Hematopoietic multipotent progenitor cell treated with erythropoietin and hydrocortisone succinate and interleukin-3 and kit ligand, for 4 days (in vitro differentiated cells): ENCODE measurements around the gene FKBP11.
"Not testable (repeated sequence)": the region's sequence is repeated elsewhere in the genome, so short reads cannot be mapped to it uniquely, and the experiment has no call there.

Source experiments
- DNase-seq: peaks from one replicate; pipeline ENCODE4 v3.0.0-alpha.2; 2015

The FKBP11 gene

DNA sequence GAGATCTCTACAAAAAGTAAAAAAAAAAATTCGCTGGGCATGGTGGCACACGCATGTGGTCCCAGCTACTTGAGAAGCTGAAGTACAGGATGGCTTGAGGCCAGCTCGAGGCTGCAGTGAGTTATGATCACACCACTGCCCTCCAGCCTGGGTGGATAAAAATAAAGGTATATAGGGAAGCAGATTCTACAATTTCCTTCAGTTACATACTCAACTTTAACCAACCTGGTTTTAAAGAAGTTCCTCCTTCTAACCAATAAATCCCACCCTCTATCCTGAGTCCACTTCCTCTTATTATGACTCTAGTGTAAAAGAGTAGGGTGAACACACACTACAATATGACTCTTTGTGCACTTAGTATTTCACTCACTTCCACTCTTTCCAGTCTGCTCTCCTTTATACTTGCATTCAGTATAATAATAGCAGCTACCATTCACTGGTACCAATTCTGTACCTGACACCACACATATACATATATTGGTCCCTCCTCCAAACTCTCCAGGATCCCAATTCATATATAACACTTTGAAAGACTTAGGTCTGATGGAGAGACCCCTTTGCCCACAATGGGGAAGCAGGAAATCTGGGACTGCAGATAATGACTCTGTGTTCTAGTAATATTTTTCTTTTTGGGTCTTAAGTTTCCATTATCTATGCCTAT, 29.7 kb upstream of the FKBP11 start:
- peak; percentile 84 for DNase-seq

DNA sequence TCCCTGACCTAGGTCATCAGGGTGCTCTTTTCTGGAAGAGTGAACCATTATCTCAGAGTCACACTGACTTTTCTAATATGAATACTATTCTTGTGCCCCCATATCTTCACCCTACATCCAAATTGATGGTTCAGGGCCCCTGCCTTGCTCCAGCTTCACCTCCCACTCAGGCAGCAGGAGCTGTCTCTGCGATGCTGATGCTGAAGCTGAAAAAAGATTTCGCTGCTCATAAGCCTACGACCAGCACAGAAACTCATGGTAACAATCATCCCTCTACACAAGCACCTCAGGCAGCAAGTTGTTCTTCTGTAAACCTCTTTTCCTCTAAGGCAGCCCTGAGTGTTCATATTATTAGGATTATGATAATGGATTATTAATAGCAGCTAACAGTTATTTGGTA, 28.8 kb upstream of the FKBP11 start:
- no peak for DNase-seq

DNA sequence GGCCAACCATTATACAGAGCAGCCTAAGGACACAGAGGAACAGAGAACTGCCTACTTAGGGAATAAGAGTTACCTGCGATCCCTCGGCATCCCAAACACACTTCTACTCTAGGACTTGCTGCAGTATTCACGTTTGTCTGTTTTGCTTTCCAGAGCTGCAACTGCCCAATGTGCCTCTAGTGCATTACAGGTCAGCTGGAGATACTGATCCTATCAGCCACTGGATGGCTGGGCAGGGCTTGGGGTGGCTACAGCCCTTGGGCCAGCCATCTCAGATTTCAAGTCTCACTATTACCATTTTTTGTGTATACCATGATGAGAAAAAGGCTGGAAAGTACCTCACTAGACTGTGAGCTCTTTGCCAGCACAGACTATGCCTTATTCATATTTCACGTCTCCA, 27.4 kb upstream of the FKBP11 start:
- no peak for DNase-seq

DNA sequence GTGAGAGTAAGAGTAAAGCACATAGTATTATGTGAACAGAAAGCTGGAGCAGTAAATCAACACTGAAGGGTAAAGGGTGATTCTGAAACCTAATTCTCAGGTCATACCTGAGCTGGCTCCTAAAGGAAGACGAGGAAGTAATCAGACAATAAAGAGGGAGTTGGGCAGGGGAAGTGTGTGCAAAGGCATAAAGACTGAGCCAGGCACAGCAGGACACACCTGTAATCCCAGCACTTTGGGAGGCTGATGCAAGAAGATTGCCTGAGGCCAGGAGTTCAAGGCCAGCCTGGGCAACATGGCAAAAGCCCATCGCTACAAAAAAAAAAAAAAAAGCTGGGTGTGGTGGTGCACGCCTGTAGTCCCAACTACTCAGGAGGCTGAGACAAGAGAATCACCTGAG, 22.4 kb upstream of the FKBP11 start:
- no peak for DNase-seq

DNA sequence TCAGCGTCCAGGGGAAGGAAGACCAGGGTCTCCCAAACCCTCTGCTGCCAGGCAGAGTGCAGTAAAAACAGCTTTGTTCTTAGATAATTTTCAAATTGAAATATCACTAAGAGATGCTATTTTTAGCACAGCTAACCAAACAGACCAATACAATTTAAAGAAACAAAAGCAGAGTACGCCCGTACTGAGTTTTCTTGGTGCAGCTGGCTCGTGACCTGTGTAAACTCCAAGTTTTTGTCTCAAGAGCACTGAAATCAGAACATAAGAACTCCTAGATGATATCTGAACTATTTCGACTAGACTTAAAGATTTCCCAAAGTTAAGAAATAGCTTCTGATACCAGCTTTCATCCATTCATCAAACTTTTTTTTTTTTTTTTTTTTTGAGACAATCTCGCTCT, 21.7 kb upstream of the FKBP11 start:
- no peak for DNase-seq

DNA sequence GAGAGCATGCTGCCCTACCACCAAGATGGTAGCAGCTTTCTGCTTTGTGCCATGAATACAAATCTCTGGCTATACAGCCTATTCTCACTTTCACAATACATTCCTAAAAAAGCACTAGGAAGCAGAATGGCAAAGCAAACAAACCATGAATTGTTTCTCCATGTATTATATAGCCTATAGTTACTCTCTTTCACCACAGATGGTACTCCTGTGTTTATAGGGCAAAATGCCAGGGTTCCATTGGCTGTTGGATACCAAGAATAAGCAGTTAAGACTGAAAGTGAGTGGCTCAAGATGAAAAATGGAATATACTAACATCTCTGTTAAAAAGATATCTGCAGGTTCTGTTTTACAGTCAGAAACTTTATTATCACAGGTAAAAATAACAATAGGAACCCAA, 20.9 kb upstream of the FKBP11 start:
- no peak for DNase-seq

DNA sequence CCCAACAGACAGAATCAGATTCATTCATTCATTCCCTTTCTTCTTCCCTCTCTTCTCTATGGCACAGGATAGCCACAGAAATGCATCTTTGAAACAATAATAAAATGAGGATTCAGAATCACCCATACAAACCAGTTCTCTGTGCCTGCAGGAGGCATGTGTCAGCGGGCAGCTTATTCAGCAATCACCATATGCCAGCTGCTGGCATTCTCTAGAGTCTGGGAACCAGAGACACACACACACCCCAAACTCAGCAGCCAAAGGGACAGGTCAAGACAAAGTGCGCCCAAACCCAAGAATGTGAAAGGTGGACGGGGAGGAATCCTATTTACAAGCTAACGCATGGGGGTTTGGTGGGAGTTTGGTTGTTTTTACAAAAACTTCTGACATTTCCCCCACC, 17.9 kb upstream of the FKBP11 start:
- DNase-seq, result no peak

DNA sequence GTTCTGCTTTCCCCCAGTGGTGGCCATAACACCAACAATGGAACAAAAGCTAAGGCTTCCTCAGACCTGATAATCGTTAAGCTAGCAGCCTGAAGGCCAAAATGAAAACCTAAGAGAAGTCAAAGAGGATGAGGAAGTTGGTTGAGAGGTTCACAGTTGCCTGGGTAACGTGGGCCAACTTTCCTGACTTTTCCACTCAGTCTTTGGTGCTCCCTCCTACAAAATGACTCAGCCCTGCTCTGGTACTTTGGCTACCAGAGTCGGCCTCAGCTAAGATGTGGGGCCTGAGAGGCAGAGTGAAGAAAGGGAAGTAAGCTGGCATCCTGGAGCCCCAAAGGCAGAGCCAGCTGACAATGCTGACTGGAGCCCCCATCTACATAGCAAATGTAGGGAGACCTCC, 14.9 kb upstream of the FKBP11 start:
- DNase-seq, result peak; percentile 59

DNA sequence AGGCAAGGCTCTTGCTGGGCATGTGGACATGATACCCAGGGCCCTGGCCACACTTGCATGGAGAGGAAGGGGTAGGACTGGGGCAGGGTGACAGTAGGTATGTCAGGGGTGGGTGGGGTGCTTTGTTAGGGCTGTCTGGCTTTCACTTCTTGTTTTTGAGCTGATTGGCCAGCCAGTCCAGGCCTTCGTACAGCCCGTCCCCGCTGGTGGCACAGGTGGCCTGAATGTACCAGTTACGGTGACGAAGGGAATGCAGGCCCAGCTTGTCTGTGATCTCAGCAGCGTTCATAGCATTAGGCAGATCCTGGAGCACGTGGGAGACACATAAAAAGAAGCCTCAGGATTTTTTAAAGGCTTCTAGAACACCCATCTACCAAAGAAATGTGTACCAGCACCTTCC, 13.5 kb upstream of the FKBP11 start:
- no peak for DNase-seq

DNA sequence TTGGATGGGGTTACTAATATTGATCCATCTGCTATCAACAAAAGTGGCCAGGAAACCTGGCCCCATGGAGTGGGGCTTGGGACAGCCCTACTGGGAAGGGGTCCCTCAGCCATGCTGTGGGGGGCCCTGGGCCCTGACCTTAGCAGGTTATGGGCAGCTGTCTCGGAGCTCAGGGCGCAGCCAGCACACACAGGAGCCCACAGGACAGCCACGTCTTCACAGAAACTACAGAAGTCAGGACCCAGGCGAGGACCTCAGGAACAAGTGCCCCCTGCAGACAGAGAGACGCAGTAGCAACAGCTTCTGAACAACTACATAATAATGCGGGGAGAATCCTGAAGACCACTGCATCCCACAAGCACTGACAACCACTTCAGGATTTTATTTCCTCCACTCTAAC, 11.9 kb upstream of the FKBP11 start:
- peak; percentile 44 for DNase-seq

DNA sequence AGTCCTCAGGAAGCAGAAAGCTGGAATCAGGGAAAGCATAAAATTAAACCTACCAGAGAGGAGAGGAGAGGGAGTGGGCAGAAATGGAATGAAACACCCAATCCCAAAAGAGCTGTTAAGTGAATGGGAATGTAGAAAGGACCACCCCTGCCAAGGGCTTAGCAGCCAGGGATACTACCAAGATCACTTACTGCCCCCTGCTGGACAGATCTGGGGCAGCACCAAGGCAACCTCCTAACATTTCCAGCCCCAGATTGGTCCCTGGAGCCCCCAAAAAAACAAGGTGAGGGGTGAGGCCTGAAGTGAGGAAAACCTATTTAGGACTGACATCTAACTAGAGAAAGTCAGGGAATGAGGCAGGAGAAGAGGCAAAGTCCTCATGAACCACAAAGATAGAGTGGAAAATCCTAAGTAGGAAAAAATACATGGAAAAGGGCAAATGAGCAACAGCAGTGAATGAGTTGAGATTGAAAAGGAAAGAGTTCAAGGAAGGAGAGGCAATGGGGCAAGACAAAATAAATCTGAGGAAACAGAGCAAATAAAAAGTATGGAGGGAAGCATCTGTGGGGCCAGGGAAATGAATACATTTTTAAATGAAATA, 11.2 kb upstream of the FKBP11 start:
- peak; percentile 86 for DNase-seq

DNA sequence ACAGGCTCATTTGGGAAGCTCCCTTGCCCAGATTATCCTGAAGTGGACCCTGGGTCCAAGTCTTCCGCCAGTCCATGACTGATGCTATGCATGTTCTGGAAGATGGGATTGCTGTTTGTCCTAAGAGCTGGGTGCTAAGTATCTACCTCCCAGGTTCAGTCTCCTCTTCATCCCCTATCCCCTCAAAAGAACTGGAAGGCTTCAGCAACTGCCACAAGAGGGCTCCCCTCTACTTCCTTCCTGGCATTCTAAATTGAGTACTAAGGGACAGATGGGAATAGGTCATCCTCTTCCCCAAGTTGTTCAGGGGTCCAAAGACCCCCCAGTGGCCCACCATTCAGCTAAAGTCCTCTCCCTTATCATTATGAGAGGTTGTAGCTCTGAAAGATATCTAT, 9.0 kb upstream of the FKBP11 start:
- peak; percentile 46 for DNase-seq

DNA sequence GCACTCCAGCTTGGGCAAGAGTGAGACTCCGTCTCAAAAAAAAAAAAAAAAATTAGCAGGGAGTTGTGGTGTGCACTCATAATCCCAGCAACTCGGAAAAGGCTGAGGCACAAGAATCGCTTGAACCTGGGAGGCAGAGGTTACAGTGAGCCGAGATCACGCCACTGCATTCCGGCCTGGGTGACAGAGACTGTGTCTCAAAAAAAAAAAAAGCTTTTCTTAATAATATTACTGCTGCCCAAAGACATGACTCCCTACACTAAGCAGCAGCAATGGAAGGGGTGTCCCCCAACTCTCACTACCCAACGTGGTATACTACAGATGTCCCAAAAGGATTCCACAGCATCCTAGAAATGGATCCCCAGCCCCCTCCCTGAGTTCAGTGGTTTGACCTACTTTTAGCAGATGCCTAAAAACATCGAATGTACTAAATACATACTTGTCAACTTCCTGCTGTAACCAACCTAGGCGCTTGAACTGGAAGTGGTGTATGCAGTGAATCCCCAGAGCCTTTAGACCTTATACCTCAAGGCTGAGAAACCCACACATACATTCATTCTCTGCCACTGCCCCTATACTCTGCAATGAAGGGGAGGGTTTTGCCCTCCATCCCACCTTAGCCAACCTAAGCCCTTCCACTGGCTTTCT, 8.5 kb upstream of the FKBP11 start:
- DNase-seq, result no peak

DNA sequence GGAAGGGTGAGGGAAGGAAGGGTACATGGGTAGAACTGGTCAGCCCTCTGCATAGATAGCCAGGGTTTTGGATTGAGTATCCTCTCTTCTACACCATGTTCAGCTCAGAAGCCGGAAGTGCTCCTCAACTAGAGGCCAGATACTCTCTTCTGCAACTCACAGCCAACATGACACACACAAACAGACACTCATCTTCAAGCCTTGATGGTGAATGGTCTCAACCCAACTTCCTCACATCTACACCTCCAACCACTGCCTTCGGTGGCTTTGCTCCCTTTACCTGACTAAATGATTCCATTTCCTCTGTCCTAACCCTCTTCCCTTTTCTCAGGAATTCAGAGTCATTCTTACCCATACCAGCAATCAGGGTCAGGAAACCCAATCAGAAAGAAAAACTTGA, 7.6 kb upstream of the FKBP11 start:
- DNase-seq, result no peak

DNA sequence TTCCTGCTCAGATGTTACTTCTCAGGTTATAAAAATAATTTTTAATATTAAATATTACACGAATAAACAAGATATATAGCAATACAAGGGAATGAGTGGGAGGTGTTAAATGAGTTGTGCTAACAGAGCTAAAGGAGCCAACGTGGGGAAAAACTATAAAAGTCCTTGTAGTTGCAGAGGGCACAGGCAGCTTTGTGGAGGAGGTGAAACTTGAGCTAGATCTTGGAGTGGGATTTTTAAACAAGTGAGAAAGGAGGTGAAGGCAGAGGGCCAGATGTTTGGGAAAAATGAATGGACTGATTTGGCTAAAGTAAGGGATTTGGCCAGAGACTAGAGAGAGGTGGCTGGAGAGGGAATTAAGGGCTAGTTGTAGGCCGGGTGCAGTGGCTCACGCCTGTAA, 5.2 kb upstream of the FKBP11 start:
- DNase-seq, result no peak

DNA sequence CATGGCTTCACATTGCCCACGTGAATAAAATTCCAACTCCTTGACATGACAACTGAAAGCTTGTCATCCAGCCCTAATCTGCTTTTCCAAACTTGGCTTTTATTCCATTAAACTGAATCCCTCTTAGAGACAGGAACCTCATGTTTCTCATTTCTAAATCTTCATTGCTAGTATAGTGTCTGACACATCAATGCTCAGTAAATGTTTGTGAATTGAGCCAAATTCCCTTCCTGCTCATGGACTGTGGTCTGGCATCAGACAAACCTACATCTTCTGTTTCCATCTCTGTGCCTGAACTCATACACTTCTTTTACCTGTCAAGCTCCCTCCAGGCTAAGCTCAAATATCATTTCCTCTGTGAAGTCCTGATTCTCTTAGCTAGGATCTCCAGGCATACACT, 4.3 kb upstream of the FKBP11 start:
- DNase-seq, result no peak

DNA sequence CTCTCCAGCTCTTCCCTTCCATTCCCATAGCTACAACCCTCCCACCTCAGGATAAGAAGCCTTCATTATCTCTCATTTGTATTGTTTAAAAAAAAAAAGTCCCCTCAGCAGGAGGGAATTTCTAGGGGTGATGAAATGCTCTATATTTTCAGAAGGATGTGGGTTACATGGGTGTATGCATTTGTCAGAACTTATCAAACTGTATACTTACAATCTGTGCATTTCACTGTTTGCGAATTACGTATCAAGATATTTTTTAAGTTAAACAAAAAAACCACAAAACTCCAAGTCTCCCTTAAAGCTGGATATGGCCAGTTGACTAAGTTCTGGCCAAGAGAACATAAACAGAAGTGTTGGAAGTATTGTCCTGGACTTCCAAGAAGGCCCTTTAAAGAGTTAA, 2.0 kb upstream of the FKBP11 start:
- DNase-seq, result no peak

DNA sequence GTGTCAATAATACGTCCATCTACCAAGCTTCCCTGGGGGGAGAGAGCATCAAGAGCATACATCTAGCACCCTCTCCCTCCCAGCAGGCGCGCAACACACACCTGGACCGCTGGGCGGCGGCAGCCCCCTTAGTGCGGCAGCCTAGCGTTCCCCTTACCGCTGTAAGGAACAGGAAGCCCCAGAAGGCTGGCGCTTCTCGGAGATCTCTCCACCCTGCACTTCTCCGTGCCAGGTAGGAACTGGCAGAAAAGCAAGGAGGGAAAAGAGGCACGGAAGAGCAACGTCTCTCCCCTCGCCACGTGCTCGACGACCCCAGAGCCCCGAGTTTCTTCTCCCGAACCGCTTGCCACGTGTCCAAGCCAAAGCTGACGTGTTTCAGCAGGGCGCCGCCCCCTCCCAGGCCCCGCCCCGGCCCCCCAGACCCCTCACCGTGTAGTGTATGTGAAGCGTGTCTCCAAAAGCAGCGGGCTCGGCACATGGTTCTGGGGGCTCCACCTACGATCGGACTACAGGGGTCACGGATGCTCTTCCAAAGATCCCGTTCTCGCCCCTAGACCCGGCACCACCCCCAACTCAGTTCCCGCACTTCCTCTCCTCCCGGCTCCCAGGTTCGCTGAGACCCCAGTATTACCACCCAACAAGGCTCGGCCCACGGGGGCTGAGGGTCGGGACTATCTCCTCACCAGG, 532 bp downstream of the FKBP11 start:
- DNase-seq, result peak; percentile 84

DNA sequence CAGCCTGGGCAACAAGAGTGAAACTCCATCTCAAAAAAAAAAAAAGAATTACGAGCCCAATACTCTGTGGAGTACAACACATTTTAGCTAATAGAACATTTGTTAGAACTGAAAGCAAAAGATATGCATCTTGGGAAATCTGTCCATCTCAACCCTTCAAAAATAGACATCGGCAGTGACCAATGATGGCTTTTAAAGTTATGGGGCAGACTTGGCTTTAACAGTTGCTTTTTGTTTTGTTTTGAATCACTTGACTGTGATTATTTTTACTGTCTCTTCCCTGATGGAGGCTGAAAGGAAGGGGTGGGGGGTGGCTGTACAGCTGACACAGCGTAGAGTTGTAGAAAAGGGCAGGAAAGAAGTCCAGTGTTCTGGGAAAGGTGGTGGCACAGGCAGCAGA, 2.2 kb downstream of the FKBP11 start:
- no peak for DNase-seq

DNA sequence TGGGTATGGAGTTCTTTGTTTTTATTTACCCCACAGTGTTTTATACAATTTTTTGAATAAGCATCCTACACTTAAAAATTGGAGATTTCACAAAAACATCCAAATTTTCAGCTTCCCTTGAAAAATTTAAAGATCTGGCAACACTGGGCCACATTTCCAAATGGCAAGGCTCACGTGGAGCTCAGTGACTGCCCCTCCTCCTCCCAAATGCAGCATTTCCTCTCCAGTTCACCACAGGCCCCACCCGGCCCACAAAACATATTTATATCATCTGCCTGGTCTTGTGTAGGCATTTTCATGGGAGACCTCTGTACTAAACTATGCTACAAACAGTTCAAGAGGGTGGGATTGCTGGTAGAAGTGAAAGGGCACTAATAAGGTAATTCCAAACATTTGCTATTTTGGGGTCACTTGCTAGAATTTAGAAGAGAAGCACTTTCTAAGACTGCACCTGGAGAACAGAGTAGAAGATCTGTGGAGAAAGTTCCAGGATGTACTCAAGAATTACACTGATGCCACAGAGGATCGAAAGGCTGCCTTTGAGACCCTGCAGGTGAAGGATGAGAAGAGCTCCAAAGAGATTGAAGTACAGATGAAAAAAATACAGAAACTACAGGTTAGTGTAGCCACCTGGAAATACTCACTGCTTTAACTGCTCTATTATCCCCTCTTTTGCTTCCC, 7.3 kb downstream of the FKBP11 start:
- peak; percentile 87 for DNase-seq

DNA sequence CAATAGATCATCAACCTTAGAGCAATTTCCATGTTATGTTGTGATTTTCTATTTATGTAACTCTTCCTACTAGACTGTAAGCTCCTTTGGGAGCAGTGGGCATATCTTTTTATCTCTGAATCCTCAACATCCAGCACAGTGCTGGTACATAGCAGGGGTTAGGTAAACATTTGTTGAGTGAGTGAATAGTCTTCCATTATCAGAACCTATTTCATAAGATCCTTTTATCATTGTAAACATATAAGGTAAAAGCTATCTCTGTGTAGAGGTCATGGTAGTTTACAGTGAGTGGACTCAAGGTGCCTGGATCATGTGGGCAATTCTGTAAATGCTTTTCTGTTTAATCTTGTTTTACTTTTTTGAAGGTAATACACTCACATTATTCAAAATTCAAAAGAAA, 15.1 kb downstream of the FKBP11 start:
- DNase-seq, result no peak

DNA sequence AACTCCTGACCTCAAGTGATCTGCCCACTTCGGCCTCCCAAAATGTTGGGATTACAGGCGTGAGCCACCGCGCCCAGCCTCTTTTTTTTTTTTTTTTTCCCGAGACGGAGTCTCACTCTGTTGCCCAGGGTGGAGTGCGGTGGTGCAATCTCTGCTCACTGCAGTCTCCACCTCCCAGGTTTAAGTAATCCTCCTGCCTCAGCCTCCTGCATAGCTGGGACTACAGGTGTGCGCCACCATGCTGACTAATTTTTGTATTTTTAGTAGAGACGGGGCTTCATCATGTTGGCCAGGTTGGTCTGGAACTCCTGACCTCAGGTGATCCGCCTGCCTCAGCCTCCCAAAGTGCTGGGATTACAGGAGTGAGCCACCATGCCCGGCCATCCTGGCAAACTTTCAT, 15.6 kb downstream of the FKBP11 start:
- not testable (repeated sequence) for DNase-seq

DNA sequence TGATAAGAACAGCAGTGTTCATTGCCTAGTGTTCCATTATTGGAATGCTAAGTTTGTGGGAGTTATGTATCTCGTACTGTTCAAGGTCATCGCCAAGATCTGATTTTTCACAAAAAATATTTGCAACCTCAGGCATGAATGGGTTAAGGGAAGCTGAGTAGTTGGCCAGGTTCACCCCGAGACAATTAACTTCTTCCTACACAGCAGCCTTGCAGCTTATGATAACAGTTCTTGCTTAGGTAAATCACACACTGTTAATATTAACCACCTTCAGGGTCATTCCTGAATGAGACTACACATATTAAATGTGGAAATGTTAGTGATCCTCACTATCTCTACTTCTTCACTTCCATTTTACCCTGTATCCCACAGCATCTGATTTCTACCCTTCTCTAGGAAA, 18.0 kb downstream of the FKBP11 start:
- DNase-seq, result no peak

DNA sequence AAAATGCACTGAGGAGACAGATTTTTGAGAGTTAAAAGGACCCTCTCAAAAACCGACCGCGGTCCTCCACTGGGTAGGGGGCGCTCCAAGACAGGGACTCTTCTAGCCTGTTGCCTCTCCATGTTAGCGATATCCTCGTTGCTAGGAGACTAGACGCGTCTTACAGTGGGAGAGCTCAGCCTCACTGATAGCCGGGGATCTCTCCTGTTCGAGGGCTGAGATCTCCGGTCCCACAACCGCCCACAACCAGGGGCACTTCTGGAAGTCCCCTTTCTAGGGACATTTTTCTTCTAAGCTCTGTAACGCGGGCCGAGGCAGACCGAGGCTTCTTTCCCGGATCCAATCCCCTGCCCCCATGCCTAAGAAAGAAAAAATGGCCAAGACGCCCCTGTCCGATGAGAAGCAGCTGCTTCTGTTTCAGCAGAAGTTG, 21.3 kb downstream of the FKBP11 start:
- peak; percentile 96 for DNase-seq
